ENCODE data around the gene DUOX1.

DUOX1 gene

DNA sequence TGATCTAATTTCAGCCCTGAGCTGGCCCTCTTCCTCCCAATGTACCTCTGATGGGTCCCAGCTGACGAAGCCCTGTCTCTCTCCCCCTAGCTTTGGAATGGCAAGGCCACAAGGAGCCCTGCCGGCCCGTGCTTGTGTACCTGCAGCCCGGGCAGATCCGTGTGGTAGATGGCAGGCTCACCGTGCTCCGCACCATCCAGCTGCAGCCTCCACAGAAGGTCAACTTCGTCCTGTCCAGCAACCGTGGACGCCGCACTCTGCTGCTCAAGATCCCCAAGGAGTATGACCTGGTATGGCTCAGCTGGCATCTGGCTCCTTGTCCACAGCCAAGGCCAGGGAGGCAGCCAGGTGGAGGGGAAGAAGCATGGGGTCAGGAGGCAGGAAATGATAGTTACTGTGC, 14.2 kb downstream of the DUOX1 start:
- H3K4me3 Mint-ChIP-seq = no peak overlapping the region

DNA sequence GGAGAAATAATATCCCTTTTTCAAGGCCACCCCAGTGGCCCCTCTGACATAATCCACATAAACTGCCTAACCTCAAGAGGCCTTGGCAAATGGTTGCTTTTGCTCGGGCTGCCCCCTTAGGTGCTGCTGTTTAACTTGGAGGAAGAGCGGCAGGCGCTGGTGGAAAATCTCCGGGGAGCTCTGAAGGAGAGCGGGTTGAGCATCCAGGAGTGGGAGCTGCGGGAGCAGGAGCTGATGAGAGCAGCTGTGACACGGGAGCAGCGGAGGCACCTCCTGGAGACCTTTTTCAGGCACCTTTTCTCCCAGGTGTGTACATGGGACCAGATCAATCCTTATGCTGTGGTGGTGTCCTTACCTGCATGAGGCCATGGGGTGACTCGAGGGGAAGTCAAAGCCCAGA, 15.0 kb downstream of the DUOX1 start:
- H3K36me3 Mint-ChIP-seq (ENCODE audit: low read depth) = no peaks in the 10 kb centered on the region
- H3K27ac Mint-ChIP-seq = no peak overlapping the region
- H3K4me1 Mint-ChIP-seq = no peaks in the 10 kb centered on the region
- H3K27me3 Mint-ChIP-seq (ENCODE audit: low read depth) = peaks cover 14% of the 10 kb centered on the region
- no peak overlapping the region for H3K4me3 Mint-ChIP-seq
- no peaks in the 10 kb centered on the region for H3K9me3 Mint-ChIP-seq
- TF ChIP-seq, protein P1, sequence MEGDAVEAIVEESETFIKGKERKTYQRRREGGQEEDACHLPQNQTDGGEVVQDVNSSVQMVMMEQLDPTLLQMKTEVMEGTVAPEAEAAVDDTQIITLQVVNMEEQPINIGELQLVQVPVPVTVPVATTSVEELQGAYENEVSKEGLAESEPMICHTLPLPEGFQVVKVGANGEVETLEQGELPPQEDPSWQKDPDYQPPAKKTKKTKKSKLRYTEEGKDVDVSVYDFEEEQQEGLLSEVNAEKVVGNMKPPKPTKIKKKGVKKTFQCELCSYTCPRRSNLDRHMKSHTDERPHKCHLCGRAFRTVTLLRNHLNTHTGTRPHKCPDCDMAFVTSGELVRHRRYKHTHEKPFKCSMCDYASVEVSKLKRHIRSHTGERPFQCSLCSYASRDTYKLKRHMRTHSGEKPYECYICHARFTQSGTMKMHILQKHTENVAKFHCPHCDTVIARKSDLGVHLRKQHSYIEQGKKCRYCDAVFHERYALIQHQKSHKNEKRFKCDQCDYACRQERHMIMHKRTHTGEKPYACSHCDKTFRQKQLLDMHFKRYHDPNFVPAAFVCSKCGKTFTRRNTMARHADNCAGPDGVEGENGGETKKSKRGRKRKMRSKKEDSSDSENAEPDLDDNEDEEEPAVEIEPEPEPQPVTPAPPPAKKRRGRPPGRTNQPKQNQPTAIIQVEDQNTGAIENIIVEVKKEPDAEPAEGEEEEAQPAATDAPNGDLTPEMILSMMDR (IDR thresholded peaks at IDR 0.05; ENCODE audit: unreplicated experiment in 3 of 3) = no peak

More for the DNA sequence above, 14.2 kb downstream of the DUOX1 start:
- no peaks in the 10 kb centered on the region for H3K36me3 Mint-ChIP-seq (ENCODE audit: low read depth)
- peaks cover 18% of the 10 kb centered on the region for H3K27me3 Mint-ChIP-seq (ENCODE audit: low read depth)
- TF ChIP-seq, protein P1 (IDR thresholded peaks at IDR 0.05; ENCODE audit: unreplicated experiment in 3 of 3) = no peak
- no peak overlapping the region for H3K27ac Mint-ChIP-seq
- no peaks in the 10 kb centered on the region for H3K4me1 Mint-ChIP-seq
- H3K9me3 Mint-ChIP-seq = no peaks in the 10 kb centered on the region

DNA sequence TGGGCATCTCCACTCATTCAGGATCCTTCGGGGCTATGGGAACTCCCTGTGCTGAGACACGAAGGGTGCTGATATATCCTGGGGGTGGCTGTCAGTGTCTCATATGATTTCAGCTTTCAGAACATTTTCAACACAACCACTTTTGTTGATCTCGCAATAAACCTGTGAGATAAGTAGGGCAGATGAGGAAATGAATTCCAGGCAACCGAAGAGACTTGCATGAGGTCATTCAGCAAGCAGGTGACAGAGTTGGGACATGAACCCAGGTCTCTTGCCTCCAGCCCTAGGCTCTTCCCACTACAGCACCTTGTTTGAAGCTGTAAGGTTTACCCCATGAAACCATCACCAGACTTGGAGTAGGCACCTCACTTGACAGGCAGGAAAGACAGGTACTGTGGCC, 16.6 kb downstream of the DUOX1 start:
- H3K27ac Mint-ChIP-seq = no peak overlapping the region
- peaks cover 14% of the 10 kb centered on the region for H3K27me3 Mint-ChIP-seq (ENCODE audit: low read depth)
- TF ChIP-seq, protein P1 (IDR thresholded peaks at IDR 0.05; ENCODE audit: unreplicated experiment in 3 of 3) = no peak
- no peaks in the 10 kb centered on the region for H3K36me3 Mint-ChIP-seq (ENCODE audit: low read depth)
- no peaks in the 10 kb centered on the region for H3K4me1 Mint-ChIP-seq
- H3K9me3 Mint-ChIP-seq = no peaks in the 10 kb centered on the region
- H3K4me3 Mint-ChIP-seq = no peak overlapping the region

DNA sequence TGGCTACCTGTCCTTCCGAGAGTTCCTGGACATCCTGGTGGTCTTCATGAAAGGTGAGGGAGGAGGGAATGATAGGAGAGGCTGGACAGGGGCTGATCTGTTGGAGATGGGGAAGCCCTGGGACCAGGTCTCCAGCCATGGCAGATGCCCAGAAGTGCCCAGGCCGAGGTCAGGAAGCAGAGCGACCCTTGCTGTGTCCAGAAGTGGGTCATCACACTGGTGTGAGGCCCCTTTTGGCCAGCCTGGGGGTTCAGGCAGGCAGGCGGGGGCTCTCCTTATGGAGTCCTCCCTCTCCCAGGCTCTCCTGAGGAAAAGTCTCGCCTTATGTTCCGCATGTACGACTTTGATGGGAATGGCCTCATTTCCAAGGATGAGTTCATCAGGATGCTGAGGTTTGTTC, 17.8 kb downstream of the DUOX1 start:
- TF ChIP-seq, protein P1 (IDR thresholded peaks at IDR 0.05; ENCODE audit: unreplicated experiment in 3 of 3) = no peak
- Mint-ChIP-seq H3K4me3 (no peak overlapping the region), H3K9me3 (no peaks in the 10 kb centered on the region), H3K27me3 (ENCODE audit: low read depth) (peaks cover 14% of the 10 kb centered on the region), H3K36me3 (ENCODE audit: low read depth) (no peaks in the 10 kb centered on the region), H3K4me1 (no peaks in the 10 kb centered on the region), H3K27ac (no peak overlapping the region)

DNA sequence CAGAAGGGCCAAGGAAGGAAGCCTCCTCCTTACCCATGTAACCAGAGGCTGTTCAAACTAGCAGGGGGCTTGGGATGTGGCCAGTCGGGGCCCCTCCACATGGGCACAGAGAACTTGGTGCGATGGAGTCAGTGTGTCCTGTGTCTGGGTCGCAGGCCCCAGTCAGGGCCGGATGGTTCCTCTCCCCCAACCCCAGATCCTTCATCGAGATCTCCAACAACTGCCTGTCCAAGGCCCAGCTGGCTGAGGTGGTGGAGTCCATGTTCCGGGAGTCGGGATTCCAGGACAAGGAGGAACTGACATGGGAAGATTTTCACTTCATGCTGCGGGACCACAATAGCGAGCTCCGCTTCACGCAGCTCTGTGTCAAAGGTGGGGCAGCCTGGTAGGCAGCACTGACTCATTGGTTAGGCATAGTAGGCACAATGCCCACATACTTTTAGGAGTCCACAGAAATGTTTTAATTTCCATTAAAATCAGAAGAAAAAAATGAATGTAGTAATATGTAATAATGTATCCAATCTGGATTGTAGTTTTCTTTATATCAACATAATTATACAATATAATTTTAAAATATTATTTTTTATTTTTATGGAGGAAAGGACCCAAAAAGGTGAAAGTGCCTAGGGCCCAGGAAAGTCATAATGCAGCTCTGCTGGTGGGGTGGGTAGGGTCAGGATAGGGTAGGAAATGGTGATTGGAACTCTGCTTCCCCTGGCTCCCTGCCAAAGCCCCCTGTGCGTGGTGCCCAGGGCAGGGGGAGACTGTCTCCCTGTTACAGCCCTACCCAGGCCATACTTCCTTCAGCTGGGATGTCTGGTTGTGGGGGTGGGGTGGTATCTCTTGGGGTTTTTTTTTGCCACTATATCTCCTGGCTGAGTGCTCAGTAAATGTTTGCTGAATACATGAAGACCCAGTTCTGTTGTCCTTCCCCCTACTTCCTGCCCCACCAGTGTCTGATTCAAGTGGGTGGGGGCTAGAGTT, 18.6 kb downstream of the DUOX1 start:
- Mint-ChIP-seq H3K27me3 (ENCODE audit: low read depth) (peaks cover 14% of the 10 kb centered on the region), H3K27ac (no peak overlapping the region), H3K4me3 (no peak overlapping the region), H3K36me3 (ENCODE audit: low read depth) (no peaks in the 10 kb centered on the region), H3K4me1 (no peaks in the 10 kb centered on the region), H3K9me3 (no peaks in the 10 kb centered on the region)
- TF ChIP-seq, protein P1 (IDR thresholded peaks at IDR 0.05; ENCODE audit: unreplicated experiment in 3 of 3) = no peak

DNA sequence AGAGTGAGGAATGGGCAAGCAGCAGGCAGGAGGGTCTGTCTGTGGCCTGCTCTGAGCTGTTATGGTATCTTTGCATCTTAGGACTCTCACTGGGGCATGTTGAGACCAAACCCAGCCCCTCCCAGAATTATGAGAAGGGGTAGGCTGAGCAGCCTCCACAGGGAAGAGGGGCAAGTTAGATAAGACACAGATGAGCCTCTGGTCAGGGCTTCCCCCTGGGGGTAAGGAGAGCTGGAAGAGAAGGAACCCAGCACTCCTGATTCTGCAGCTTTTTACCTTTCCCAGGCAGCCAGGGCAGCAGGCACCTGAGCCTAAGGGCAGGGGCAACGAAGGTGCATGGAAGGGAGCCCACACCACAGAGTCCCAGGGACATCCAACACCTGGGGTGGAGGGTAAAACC, 19.3 kb downstream of the DUOX1 start:
- no peaks in the 10 kb centered on the region for H3K4me1 Mint-ChIP-seq
- no peak overlapping the region for H3K4me3 Mint-ChIP-seq
- H3K27ac Mint-ChIP-seq = no peak overlapping the region
- H3K36me3 Mint-ChIP-seq (ENCODE audit: low read depth) = no peaks in the 10 kb centered on the region
- peaks cover 21% of the 10 kb centered on the region for H3K27me3 Mint-ChIP-seq (ENCODE audit: low read depth)
- TF ChIP-seq, protein P1 (IDR thresholded peaks at IDR 0.05; ENCODE audit: unreplicated experiment in 3 of 3) = no peak
- no peaks in the 10 kb centered on the region for H3K9me3 Mint-ChIP-seq
